HG03097 (cell line): Measurements from ENCODE around the gene NOXO1.
"Not testable (repeated sequence)": the region's sequence is repeated elsewhere in the genome, so short reads cannot be mapped to it uniquely, and the experiment has no call there.

Source experiments
- ATAC-seq: cut with Tn5 transposase; IDR thresholded peaks from one replicate; pipeline ENCODE4 v1.9.1; 2021; ENCODE audit not compliant: unreplicated experiment, low FRiP score

NOXO1 gene

GRCh38 chr16:2013527-2013926 lies 32.3 kb upstream of the NOXO1 start:
- no peak for ATAC-seq

GRCh38 chr16:2011726-2012125 lies 30.5 kb upstream of the NOXO1 start:
- ATAC-seq, result not testable (repeated sequence)

GRCh38 chr16:2009791-2010510 lies 28.7 kb upstream of the NOXO1 start, which contains the start of gene ZNF598:
ZNF598 (minus strand) TSS chr16:2009821.
- ATAC-seq, result peak; percentile 62

DNA sequence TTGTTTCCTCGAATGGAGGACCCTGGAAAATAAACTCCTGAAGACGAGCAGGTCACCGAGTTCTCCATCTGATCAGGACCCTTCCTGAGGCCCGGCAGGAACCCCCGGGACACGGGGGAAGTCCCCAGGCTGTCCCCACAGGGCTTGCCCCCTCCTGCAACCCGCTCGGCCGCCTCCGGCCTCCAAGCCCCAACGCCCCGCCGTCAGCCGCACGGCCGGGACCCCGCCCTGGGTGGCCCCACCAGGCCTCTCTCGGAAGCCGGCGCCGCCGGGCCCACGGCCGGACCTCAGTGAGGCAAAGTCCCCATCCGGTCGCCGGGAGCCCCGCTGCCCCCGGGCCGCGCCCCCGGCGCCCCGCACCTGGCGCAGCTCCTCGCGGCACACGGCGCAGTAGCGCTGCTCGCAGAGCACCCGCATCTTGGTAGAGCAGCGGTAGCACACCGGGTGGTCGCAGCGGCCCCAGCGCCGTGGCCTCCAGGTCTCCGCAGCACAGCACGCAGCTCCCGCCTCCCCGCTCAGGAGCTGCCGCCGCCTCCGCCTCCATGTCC lies 28.0 kb upstream of the NOXO1 start:
- ATAC-seq, result peak; percentile 23

DNA sequence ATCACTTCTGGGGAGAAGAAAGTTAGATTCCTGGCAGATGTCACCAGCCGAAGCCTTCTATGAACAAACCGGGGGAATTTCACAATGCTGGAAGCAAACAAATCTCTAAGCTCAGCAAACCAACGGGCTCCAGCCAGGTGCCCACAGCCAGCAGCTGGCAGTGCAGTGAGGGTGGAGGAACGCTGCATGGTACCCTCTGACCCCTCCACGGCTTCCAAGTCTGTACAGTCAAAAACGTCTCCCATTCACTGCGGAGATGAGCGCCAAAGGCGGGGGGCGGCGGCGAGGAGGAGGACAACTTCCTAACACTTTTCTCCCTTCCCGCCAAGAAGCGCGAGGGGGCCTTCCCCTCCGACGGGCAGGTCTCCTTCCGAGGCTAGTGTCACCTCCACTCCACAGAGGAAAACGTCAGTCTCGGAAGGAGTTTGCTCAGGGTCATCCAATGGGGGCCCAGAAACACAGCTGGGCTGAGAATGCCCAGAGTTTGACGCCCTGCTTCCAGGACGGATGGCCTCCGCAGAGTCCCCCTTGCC lies 27.4 kb upstream of the NOXO1 start:
- ATAC-seq, result no peak

- ATAC-seq, result no peak
Measured at GRCh38 chr16:2008009-2008526, 26.8 kb upstream of the NOXO1 start.

GRCh38 chr16:2007081-2007836 lies 26.0 kb upstream of the NOXO1 start:
- ATAC-seq, result no peak

GRCh38 chr16:2006317-2006716 lies 25.0 kb upstream of the NOXO1 start:
- no peak for ATAC-seq

DNA sequence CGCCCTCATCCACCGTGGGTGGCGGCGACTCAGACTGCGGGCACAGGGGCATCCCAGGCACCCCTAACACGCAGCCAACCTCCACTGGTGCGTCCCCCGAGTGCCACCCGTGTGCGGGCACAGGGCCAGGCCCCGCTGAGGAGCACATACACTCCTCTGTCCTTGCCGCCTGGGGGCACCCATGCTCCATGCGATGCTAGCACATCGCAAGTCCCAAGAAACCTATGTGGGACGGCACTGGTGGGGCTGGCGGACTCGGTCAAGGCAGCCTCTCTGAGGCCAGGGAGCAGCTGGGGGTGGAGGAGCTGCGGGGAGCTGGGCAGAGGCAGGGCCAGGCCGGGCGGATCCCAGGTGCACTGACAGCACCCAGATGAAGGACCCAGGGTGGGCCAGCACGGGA lies 24.4 kb upstream of the NOXO1 start:
- ATAC-seq, result no peak

DNA sequence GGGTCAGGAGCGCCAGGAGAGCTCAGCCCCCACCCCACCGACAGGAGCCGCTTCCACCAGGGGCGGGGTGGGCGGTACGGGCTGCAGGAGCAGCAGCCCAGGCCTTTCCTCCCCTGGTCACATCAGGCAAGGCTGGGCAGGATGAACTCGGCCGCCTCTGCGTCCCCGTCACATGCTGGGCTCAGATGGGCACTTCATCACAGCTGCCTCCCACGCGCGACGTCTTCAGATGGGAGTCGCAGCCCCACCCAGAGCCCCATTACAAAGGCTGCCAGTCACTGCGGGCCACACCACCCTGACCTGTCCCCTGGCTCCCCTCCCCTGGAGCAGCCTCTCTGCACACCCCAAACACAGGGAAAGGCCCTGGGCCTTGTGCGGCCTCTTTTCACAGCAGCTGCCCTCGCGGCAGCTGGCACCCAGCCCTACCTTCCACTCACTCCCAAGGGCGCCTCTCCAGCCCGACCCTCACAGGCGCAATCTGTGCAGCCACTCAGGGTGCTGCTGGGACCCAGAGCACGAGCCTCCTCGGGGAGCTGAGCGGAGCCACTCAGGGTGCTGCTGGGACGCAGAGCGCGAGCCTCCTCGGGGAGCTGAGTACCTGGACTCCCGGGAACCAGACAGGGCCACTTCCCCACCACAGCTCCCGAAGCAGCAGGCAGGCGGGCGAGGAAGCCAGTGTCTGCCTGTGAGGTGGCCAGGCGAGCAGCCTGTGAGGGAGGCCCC lies 23.7 kb upstream of the NOXO1 start:
- ATAC-seq, result no peak

DNA sequence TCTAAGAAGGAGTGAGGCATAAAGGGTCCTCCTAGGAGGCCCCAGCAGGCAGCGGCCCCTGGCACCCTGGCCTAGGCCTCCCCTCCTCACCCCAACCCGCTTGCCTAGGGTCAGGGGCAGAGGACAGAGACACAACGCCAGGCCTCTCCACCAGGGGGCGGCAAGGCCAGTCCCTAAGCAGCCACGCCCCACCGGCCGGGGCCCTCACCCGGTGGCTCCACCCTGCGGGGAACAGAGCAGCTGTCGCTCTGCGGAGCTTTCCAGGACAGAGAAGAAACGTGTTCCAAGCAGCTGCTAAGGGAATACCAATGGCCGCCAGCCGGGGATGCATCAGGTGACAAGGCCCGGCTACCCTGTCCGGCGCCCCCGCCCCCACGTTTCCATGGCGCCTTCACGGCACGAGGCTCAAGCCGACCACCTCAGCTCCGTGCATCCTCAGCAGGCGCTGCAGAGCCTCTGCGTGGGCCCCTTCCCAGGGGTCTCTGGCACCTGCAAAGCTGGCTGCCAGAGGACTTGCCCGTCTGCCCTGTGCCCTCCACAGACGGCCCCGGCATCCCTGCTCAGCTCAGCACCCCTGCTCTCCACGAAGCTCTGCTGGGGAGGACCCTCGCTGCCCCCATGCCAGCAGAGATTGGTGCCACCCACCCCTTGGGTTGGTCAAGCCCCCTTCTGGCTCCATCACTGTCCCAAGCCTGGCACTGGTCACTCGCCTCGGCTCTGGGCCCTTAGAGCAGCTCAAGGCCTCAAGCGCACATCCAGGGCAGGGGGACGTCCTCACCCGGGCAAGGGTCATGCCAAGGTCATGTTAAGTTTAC lies 22.8 kb upstream of the NOXO1 start:
- no peak for ATAC-seq

GRCh38 chr16:2003231-2003826 lies 22.1 kb upstream of the NOXO1 start:
- no peak for ATAC-seq

- no peak for ATAC-seq
Measured at GRCh38 chr16:2002406-2003230, 21.3 kb upstream of the NOXO1 start.

GRCh38 chr16:2001456-2002355 lies 20.4 kb upstream of the NOXO1 start:
- ATAC-seq, result no peak

DNA sequence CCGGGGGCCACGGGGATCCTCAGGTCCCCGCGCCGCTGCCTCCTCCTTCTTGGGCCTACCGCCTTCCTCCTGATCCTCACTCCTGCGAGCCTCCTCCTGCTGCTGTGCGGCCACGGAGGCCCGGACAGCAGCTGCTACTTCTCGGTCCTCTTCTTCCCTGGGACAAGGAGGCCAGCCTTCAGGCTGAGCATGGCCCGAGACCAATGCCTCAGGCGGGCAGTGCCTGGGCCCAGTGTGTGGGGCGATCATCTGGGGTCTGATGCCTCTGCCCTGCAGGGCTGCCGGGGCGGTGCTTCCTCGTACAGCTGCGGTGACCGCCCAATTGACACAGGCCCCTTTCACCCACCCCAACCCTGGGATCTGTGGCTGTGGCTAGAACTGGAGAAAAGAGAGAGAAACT lies 19.8 kb upstream of the NOXO1 start:
- no peak for ATAC-seq

GRCh38 chr16:1999866-2000514 lies 18.7 kb upstream of the NOXO1 start:
- ATAC-seq, result no peak
